Measurements from ENCODE around the gene GATM.

GATM gene

GRCh38 chr15:45376300-45376928 lies 1.9 kb downstream of the GATM start:
- Histone ChIP-seq H3K9me2 (replicated peaks; ENCODE audit: low read depth, low read length) (no peaks in the 10 kb centered on the region), H3K27me3 (ENCODE audit: insufficient read depth, low read length, poor library complexity, severe bottlenecking) (no peaks in the 10 kb centered on the region), H3K4me1 (ENCODE audit: insufficient read depth, low read length, poor library complexity, severe bottlenecking) (no peaks in the 10 kb centered on the region), H3K79me2 (ENCODE audit: insufficient read depth, low read length) (no peaks in the 10 kb centered on the region), H3K36me3 (ENCODE audit: insufficient read depth, low read length) (no peaks in the 10 kb centered on the region), H4K20me1 (ENCODE audit: insufficient read depth, low read length, poor library complexity, severe bottlenecking) (no peaks in the 10 kb centered on the region), H3K9me3 (ENCODE audit: insufficient read depth, low read depth, low read length) (no peaks in the 10 kb centered on the region), H3K4me3 (ENCODE audit: low read length, poor library complexity, severe bottlenecking) (no peak overlapping the region), H3K9ac (ENCODE audit: low read depth, low read length, poor library complexity, severe bottlenecking) (no peak overlapping the region), H3K4me2 (ENCODE audit: low read depth, low read length, poor library complexity, severe bottlenecking) (no peak overlapping the region), H3F3A (ENCODE audit: low read depth) (no peaks in the 10 kb centered on the region), H2AFZ (ENCODE audit: low read length) (no peak overlapping the region)
- TF ChIP-seq, protein P1, sequence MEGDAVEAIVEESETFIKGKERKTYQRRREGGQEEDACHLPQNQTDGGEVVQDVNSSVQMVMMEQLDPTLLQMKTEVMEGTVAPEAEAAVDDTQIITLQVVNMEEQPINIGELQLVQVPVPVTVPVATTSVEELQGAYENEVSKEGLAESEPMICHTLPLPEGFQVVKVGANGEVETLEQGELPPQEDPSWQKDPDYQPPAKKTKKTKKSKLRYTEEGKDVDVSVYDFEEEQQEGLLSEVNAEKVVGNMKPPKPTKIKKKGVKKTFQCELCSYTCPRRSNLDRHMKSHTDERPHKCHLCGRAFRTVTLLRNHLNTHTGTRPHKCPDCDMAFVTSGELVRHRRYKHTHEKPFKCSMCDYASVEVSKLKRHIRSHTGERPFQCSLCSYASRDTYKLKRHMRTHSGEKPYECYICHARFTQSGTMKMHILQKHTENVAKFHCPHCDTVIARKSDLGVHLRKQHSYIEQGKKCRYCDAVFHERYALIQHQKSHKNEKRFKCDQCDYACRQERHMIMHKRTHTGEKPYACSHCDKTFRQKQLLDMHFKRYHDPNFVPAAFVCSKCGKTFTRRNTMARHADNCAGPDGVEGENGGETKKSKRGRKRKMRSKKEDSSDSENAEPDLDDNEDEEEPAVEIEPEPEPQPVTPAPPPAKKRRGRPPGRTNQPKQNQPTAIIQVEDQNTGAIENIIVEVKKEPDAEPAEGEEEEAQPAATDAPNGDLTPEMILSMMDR (conservative IDR thresholded peaks at IDR 0.05; ENCODE audit: low read length) = no peak
- no peak for TF ChIP-seq EZH2phosphoT487 (IDR thresholded peaks at IDR 0.05; ENCODE audit: borderline replicate concordance)

GRCh38 chr15:45375836-45376235 lies 2.5 kb downstream of the GATM start:
- Histone ChIP-seq H3K36me3 (ENCODE audit: insufficient read depth, low read length) (no peaks in the 10 kb centered on the region), H2AFZ (ENCODE audit: low read length) (no peak overlapping the region), H4K20me1 (ENCODE audit: insufficient read depth, low read length, poor library complexity, severe bottlenecking) (no peaks in the 10 kb centered on the region), H3K9me2 (replicated peaks; ENCODE audit: low read depth, low read length) (no peaks in the 10 kb centered on the region), H3K9ac (ENCODE audit: low read depth, low read length, poor library complexity, severe bottlenecking) (no peak overlapping the region), H3F3A (ENCODE audit: low read depth) (no peaks in the 10 kb centered on the region), H3K27me3 (ENCODE audit: insufficient read depth, low read length, poor library complexity, severe bottlenecking) (no peaks in the 10 kb centered on the region), H3K4me1 (ENCODE audit: insufficient read depth, low read length, poor library complexity, severe bottlenecking) (no peaks in the 10 kb centered on the region), H3K4me2 (ENCODE audit: low read depth, low read length, poor library complexity, severe bottlenecking) (no peak overlapping the region), H3K4me3 (ENCODE audit: low read length, poor library complexity, severe bottlenecking) (no peak overlapping the region), H3K9me3 (ENCODE audit: insufficient read depth, low read depth, low read length) (no peaks in the 10 kb centered on the region), H3K79me2 (ENCODE audit: insufficient read depth, low read length) (no peaks in the 10 kb centered on the region)
- TF ChIP-seq, protein P1 (conservative IDR thresholded peaks at IDR 0.05; ENCODE audit: low read length) = no peak

DNA sequence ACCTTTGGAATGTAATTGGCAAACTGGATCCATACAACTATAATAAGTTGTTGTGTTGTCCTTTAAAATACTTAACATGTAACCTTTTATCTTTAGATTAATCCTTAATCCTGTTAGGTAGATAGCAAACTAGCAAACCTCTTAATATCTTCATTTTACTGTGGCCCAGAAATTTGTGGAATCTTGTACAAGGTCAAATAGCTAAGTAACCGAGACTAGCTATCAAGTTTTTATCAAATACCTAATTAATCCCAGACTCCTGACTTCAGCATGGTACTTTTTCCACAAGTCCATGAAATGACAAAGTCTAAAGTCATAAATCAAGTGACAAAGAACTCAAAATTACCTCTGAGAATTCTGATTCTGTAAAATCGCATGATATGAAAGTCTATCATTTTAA lies 4.4 kb downstream of the GATM start:
- no peak overlapping the region for H3K9ac ChIP-seq (ENCODE audit: low read depth, low read length, poor library complexity, severe bottlenecking)
- no peak overlapping the region for H2AFZ ChIP-seq (ENCODE audit: low read length)
- H3K4me1 ChIP-seq (ENCODE audit: insufficient read depth, low read length, poor library complexity, severe bottlenecking) = no peaks in the 10 kb centered on the region
- H3F3A ChIP-seq (ENCODE audit: low read depth) = no peaks in the 10 kb centered on the region
- H3K36me3 ChIP-seq (ENCODE audit: insufficient read depth, low read length) = no peaks in the 10 kb centered on the region
- no peaks in the 10 kb centered on the region for H4K20me1 ChIP-seq (ENCODE audit: insufficient read depth, low read length, poor library complexity, severe bottlenecking)
- no peak overlapping the region for H3K4me2 ChIP-seq (ENCODE audit: low read depth, low read length, poor library complexity, severe bottlenecking)
- no peaks in the 10 kb centered on the region for H3K79me2 ChIP-seq (ENCODE audit: insufficient read depth, low read length)
- no peaks in the 10 kb centered on the region for H3K9me2 ChIP-seq (replicated peaks; ENCODE audit: low read depth, low read length)
- H3K9me3 ChIP-seq (ENCODE audit: insufficient read depth, low read depth, low read length) = no peaks in the 10 kb centered on the region
- no peaks in the 10 kb centered on the region for H3K27me3 ChIP-seq (ENCODE audit: insufficient read depth, low read length, poor library complexity, severe bottlenecking)
- no peak overlapping the region for H3K4me3 ChIP-seq (ENCODE audit: low read length, poor library complexity, severe bottlenecking)
- no peak for TF ChIP-seq EZH2phosphoT487 (IDR thresholded peaks at IDR 0.05; ENCODE audit: borderline replicate concordance)
- TF ChIP-seq, protein P1 (conservative IDR thresholded peaks at IDR 0.05; ENCODE audit: low read length) = no peak

All from Loucy (cell line).